Uterus (tissue), 4 donors: ENCODE results near the gene CDH15. TPM values are rescaled to one million over a fixed set of nuclear protein-coding genes. Genes with fewer than 3 reads are reported as not detected.
A peak's percentile ranks its signal among the peaks of the same experiment; 100 is the strongest.

Experiments
- DNase-seq, 2 donors: peaks; one replicate each; pipeline ENCODE4 v3.0.0-alpha.2; 2019 to 2020
- H3K27ac ChIP-seq, 2 donors: fragments of 200-600 bp; sonication (generic); 1 replicate in 1 of 2; 2 replicates in 1 of 2; pipeline ENCODE4 v1.5.1; 2016 to 2018
- H3K27me3 ChIP-seq, 2 donors: fragments of 200-600 bp; sonication (generic); one replicate each; pipeline ENCODE4 v1.5.1; 2018 to 2019; ENCODE audit warnings: control low read depth in 1 of 2
- H3K36me3 ChIP-seq, 2 donors: fragments of 200-600 bp; sonication (generic); one replicate each; pipeline ENCODE4 v1.5.1; 2019; ENCODE audit warnings: control low read depth in 1 of 2
- H3K4me1 ChIP-seq, 2 donors: fragments of 200-600 bp; sonication (generic); one replicate each; pipeline ENCODE4 v1.5.1; 2018 to 2019; ENCODE audit warnings: control low read depth in 1 of 2
- H3K4me3 ChIP-seq, 2 donors: fragments of 200-600 bp; sonication (generic); 1 replicate in 1 of 2; 2 replicates in 1 of 2; pipeline ENCODE4 v1.5.1; 2018 to 2019; ENCODE audit warnings: mild to moderate bottlenecking in 1 of 2
- H3K9me3 ChIP-seq, 2 donors: fragments of 200-600 bp; sonication (generic); one replicate each; pipeline ENCODE4 v1.5.1; 2019; ENCODE audit warnings: control low read depth in 1 of 2
- POLR2A ChIP-seq, 2 donors: fragments of 450-650 bp; IDR thresholded peaks; one replicate each; pipeline ENCODE4 v1.6.1; 2016; ENCODE audit warnings: antibody characterized with exemption in 2 of 2, mild to moderate bottlenecking in 1 of 2, moderate library complexity in 1 of 2
- intact Hi-C: fragments of 100-400 bp; cut with DNase I; formaldehyde crosslinking; loops from one replicate; pipeline ENCODE4 v1.15.1; 2023; ENCODE audit warnings: low total_unique reads
- total RNA-seq, 4 donors: library from RNA; depleted of rRNA in 3 of 4; stranded (reverse); fragments of >200 nt in 3 of 4; gene quantifications; one replicate each; pipeline versions ENCODE4 v1.1.0 to v1.2.4, GENCODE V29; 2014 to 2023
- TF ChIP-seq, protein P1 (sequence below), 4 experiments: fragments of 200-600 bp in 2 of 4; fragments of 450-650 bp in 2 of 4; sonication (generic) in 2 of 4; IDR thresholded peaks; one replicate each; pipeline ENCODE4 v1.5.1; 2016 to 2019; ENCODE audit warnings: antibody characterized with exemption in 4 of 4, mild to moderate bottlenecking in 2 of 4, moderate library complexity in 1 of 4
- donor health status: DM: yes; HTN: yes; CAD: no.

The CDH15 gene
- total RNA-seq, 4 donors from 2014 or later: 0.21 TPM; not detected in 3

DNA sequence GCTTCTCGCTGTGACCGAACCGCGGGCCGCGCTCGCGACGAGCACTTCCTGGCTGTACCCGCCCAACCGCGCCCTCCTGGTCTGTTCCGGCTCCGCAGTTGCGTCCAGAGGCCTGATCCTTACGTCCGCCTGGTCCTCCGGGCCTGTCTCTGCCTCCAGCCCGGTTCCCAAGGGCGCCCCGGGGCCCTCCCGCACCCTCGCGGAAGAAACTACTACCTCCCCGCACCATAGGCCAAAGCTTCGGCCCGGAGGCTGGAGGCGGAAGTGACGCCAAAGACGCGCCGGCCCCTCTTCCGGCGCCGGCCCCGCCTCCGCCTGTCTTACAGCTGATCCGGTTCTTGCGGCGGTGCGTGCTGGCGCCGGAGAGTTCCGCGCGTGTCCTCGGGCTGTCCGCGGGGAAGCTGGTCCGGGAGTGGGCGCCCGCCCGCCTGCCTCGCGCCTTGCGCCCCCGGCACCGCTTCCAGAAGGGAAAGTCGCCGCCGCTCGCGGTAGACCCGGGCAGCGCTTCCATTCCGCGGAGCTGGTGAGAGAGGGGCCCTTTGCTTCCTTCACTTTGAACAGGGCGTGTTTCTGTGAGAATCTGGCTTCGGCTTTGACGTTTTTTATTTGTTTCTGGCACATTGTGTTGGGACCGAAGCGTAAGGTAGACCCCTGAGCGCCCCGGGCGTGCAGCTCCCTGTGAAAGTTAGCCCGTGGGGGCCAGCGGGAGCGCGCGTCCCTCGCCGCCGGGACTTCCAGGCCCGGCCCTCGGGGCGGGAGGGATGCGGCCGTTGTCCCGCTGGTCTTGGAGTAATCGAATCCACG is 46.0 kb downstream of the CDH15 start, which contains the start of gene ZNF778:
ZNF778 (plus strand) TSS at position 316 of the 804 bp plus-strand sequence. CDS start 3,425 bp downstream, outside the sequence.
- Histone ChIP-seq H3K27me3 (no peaks in the 10 kb centered on the region), H3K4me3 (peak within 1 kb of the TSS; percentile 60 to 83), H3K27ac (peak within 1 kb of the TSS; percentile 92 to 94), H3K9me3 (no peaks in the 10 kb centered on the region), H3K36me3 (no peaks in the 10 kb centered on the region), H3K4me1 (peaks cover 3% of the 10 kb centered on the region in 2 donors)
- intact Hi-C loops: no loop called here
- TF ChIP-seq, protein P1, sequence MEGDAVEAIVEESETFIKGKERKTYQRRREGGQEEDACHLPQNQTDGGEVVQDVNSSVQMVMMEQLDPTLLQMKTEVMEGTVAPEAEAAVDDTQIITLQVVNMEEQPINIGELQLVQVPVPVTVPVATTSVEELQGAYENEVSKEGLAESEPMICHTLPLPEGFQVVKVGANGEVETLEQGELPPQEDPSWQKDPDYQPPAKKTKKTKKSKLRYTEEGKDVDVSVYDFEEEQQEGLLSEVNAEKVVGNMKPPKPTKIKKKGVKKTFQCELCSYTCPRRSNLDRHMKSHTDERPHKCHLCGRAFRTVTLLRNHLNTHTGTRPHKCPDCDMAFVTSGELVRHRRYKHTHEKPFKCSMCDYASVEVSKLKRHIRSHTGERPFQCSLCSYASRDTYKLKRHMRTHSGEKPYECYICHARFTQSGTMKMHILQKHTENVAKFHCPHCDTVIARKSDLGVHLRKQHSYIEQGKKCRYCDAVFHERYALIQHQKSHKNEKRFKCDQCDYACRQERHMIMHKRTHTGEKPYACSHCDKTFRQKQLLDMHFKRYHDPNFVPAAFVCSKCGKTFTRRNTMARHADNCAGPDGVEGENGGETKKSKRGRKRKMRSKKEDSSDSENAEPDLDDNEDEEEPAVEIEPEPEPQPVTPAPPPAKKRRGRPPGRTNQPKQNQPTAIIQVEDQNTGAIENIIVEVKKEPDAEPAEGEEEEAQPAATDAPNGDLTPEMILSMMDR (IDR thresholded peaks at IDR 0.05): peak in 2 of 4 experiments; percentile 26 to 35
- peak; percentile 74 to 78 for TF ChIP-seq POLR2A (IDR thresholded peaks at IDR 0.05)
- peak; percentile 75 to 79 for DNase-seq

DNA sequence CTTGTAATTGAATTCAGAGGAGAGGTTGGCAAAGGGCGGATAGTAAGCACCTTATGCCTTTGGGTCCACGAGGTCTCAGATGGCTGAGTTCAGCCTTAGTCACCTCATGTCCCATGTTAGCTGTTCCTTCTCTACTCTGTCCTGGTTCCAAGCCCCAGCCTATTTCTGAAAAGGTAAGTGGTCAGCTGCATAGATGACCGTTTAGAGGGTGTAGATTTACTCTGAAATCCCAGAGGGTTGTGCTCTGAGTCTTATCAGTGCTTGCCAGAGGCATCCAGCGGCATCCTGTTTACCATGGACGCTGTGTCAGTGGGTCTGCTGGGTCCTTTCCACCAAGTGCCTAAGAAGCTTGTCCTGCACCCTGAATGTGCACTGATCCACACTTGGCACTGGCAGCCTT is 47.8 kb downstream of the CDH15 start:
- Histone ChIP-seq H3K4me3 (no peak overlapping the region), H3K27ac (no peak overlapping the region), H3K9me3 (no peaks in the 10 kb centered on the region), H3K36me3 (no peaks in the 10 kb centered on the region), H3K4me1 (peaks cover 3% of the 10 kb centered on the region in 2 donors), H3K27me3 (no peaks in the 10 kb centered on the region)
- intact Hi-C loops: no loop called here
- TF ChIP-seq, protein P1 (IDR thresholded peaks at IDR 0.05): no peak
- no peak for TF ChIP-seq POLR2A (IDR thresholded peaks at IDR 0.05)
- no peak for DNase-seq

DNA sequence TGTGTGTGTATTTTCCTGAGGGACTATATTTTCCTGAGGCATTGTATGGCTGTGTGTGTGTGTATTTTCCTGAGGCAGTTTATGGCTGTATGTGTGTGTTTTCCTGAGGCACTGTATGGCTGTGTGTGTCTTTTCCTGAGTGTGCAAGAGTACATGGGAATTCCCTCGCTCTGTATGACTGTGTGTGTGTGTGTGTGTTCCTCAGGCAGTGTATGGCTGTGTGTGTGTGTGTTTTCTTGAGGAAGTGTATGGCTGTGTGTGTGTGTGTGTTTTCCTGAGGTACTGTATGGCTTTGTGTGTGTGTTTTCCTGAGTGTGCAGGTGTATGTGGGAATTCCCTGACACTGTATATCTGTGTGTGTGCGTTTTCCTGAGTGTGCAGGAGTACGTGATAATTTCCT is 50.1 kb downstream of the CDH15 start:
- no peak for DNase-seq
- H3K36me3 ChIP-seq: no peaks in the 10 kb centered on the region
- H3K27ac ChIP-seq: no peak overlapping the region
- H3K4me1 ChIP-seq: no peaks in the 10 kb centered on the region
- H3K9me3 ChIP-seq: no peaks in the 10 kb centered on the region
- TF ChIP-seq POLR2A (IDR thresholded peaks at IDR 0.05): no peak
- TF ChIP-seq, protein P1 (IDR thresholded peaks at IDR 0.05): no peak
- H3K27me3 ChIP-seq: no peaks in the 10 kb centered on the region
- intact Hi-C loops: no loop called here
- no peak overlapping the region for H3K4me3 ChIP-seq

DNA sequence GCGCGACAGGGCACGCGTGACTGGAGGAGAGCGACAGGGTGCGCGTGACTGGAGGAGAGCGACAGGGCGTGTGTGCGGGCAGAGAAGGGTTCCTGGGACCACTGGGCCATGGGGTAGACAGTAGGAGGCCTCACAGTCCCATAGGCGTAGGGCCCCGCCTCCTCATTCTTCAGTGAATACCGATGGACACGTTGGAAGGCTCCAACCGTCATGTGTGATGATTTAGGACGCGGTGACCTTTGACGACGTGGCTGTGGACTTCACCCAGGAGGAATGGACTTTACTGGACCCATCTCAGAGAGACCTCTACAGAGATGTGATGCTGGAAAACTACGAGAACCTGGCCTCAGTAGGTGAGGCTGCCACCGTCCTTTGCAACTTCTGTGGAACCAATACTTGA is 51.4 kb downstream of the CDH15 start:
- TF ChIP-seq, protein P1 (IDR thresholded peaks at IDR 0.05): no peak
- TF ChIP-seq POLR2A (IDR thresholded peaks at IDR 0.05): no peak
- Histone ChIP-seq H3K4me3 (no peak overlapping the region), H3K27ac (no peak overlapping the region), H3K27me3 (no peaks in the 10 kb centered on the region), H3K4me1 (no peaks in the 10 kb centered on the region), H3K9me3 (no peaks in the 10 kb centered on the region), H3K36me3 (no peaks in the 10 kb centered on the region)
- intact Hi-C loops: no loop called here
- no peak for DNase-seq

DNA sequence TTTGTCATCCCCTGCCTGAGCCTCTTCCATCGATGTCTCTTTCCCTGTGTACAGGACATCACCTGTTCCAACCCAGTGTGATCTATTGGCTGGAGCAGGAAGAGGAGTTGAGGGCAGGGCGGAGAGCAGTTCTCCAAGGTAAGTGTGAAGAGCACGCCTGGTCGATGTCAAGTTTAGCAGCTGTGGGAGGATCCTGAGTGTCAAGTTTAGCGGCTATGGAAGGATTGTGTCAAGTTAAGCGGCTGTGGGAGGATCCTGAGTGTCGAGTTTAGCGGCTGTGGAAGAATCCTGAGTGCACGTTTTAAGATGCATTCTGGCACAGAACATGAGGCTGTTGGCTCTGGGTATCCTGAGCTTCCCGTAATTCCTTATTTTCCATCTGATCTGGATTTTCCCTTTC is 53.1 kb downstream of the CDH15 start:
- Histone ChIP-seq H3K27ac (no peak overlapping the region), H3K36me3 (no peaks in the 10 kb centered on the region), H3K27me3 (no peaks in the 10 kb centered on the region), H3K4me3 (no peak overlapping the region), H3K9me3 (no peaks in the 10 kb centered on the region), H3K4me1 (no peaks in the 10 kb centered on the region)
- DNase-seq: no peak
- intact Hi-C loops: no loop called here
- TF ChIP-seq POLR2A (IDR thresholded peaks at IDR 0.05): no peak
